Forelimb muscle (tissue), 1 donor: ENCODE results near the gene OAS3. TPM values are rescaled to one million over a fixed set of nuclear protein-coding genes. Genes with fewer than 3 reads are reported as not detected.
"Not testable (repeated sequence)": the region's sequence is repeated elsewhere in the genome, so short reads cannot be mapped to it uniquely, and the experiment has no call there.

Experiments
- DNase-seq: peaks from one replicate; pipeline ENCODE4 v3.0.0-alpha.2; 2013; ENCODE audit warnings: low read depth
- polyA plus RNA-seq: library from polyadenylated mRNA; unstranded; fragments of 120-200 nt; gene quantifications from one replicate; pipeline ENCODE4 v1.2.1, GENCODE V29; 2013; ENCODE audit not compliant: insufficient read length

Gene OAS3
- polyA plus RNA-seq, result 5.1 TPM

DNA sequence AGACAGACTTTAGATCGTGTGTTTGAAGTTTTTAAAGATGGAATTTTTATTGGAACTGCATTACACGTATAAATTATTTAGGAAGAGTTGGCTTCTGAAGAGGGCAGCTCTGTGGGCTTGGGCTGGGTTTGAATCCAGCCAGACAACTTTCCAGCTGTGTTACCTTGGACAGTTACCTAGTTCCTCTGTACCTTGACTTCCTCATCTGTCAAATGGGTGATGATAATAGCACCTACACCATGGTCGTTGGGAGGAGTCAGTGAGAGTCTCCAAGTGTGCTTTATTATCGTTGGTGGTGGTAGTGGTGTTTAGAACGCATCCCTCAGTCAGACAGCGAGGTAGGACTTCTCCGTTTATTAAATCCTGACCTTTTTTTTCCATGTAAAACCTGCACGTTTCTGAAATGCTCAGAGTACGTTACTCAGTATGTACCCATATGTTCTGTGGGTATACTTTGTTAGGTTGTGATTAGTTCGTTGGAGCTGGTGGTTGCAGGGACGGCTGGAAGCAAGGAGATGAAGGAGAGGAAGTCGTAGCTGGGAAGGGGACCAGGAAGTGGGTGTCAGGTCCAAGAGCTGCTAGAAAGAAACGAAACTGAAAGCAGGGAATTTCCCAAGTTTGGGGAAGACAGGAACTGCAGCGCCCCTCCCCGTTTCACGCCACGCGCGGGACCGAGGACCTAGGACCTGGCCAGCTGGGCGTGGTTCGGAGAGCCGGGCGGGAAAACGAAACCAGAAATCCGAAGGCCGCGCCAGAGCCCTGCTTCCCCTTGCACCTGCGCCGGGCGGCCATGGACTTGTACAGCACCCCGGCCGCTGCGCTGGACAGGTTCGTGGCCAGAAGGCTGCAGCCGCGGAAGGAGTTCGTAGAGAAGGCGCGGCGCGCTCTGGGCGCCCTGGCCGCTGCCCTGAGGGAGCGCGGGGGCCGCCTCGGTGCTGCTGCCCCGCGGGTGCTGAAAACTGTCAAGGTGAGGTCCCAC, at the start of gene OAS3:
OAS3 (plus strand) TSS at position 734 of the 979 bp plus-strand sequence; CDS start at position 791, 57 bp downstream.
- peak; percentile 82 for DNase-seq

DNA sequence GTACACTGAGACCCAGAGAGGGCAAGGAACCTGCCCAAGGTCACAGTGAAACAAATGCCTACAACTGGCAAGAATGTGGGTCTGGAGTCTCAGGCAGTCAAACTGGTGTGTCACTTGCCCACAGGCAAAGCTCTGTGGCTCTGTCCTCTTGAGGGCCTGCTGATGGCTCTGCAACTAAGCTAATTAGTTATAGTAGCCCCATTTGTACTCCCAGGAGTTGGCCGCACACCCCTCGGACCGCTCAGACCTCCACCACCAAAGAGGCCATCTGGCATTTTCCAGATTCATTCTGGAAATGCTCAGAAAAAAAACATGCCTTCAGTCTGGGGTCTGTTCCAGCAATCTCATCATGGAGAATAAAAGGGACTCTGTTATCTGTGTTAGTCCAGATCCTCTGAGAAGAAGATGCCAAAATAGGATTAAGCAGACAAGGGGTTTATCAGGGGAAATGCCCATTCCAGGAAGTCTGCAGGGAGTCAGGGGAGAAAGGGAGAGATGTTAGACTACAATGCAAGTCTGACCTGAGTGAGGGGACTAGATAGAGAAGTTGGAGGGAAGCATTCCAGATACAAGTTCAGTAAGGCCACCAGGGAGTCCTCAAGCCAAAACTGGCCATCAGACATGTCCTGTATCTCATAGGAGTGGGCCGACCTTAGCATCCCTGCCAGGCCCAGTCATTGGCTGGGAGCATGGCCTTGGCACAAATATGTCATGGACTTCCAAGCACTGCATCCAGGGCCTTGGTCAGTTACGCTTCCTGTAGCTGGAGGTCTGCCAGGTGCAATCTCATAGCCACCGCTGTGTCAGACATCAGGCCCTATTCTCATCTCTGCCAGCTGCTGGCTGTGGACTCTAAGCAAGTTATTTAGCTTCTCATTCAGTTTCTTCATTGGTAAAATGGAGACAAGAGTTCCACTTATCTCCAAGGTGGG, 46.9 kb upstream of the OAS3 start:
- no peak for DNase-seq

DNA sequence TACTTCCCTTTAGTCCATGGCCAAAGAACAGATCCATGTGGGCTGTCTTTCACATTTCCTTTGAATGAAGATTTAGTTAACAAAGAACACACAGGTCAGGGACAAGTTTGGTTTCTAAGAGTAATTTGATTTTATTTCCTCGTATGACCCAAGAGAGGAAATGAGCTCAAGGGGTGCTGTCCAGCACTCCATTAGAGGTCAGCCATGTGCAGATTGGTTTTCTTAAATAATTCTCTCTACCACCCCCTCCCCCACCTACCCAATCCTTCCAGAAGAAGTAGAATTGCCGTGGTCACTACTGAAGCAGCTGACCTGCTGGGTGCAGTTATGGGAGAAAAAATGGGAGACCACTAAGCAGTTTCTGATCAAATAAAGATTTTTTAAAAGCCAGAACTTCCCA, 45.4 kb upstream of the OAS3 start:
- DNase-seq, result no peak

- DNase-seq, result no peak
Observed at GRCh38 chr12:112894128-112894527, 44.1 kb upstream of the OAS3 start.

GRCh38 chr12:112898380-112898779, 39.9 kb upstream of the OAS3 start:
- DNase-seq, result no peak

GRCh38 chr12:112900298-112901145, 37.8 kb upstream of the OAS3 start:
- no peak for DNase-seq

DNA sequence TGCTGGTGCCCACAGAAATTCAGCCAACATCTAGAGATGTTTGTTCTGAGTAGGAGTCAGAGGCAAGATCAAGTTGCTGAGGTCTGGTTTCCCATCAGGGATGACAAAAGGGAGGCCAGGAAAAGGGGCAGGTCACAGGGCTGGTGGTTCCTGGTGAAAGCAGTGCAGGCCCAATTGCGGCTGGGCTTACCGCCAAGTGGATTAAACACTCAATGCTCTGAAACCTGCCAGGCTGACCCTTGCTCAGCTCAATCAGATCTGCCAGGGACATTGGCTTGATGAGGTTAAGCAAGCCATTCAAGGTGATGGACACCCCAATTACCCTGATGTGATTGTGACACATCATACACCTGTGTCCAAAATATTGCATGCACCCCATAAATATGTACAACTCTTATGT, 37.0 kb upstream of the OAS3 start:
- no peak for DNase-seq

GRCh38 chr12:112904571-112904970, 33.7 kb upstream of the OAS3 start:
- no peak for DNase-seq

DNA sequence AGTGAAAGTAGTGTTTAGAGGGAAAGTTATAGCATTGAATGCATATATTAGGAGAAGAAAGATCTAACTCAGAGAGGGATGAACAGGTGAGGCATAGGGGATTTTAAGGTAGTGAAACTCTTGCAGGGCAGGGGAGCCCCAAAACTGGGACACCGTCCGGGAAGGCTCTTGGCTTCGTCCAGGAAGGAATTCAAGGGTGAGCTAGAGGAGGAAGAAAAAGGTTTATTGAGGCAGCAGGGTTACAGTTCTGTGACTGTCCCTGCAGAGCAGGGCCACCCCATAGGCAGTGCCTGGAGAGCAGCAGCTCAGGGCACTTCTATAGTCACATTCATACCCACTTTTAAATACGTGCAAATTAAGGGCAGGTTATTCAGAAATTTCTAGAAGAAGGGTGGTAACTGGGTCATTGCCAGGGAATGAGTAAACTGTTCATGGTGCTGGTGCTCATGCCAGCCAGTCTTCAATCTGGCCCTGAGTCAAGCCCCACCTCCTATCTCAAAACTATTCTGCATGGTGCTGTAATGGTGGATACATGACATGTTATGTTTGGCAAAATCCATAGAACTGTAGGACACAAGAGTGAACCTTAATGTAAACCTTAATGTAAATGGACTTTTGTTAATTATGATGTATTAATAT, 32.7 kb upstream of the OAS3 start:
- no peak for DNase-seq

DNA sequence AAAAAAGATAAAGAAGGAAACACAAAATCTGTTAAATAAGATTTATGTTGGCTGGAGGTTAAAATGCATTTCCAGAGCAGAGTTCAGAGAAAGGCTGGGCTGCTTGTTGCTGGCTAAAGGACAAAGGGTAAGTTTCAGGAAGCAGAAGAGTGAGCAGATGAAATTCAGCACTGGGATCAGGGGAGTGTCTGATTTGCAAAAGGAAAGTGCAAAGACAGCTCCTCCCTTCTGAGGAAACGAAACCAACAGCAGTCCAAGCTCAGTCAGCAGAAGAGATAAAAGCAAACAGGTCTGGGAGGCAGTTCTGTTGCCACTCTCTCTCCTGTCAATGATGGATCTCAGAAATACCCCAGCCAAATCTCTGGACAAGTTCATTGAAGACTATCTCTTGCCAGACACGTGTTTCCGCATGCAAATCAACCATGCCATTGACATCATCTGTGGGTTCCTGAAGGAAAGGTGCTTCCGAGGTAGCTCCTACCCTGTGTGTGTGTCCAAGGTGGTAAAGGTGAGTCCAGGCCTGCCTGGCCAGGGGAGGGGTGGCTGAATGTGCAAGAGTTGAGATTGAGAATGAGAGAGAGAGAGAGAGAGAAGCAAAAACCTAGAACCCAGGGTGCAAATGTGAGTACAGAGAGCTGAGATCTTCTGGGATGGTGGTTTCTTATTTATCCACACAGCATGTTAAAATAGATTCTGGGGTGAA, 31.4 kb upstream of the OAS3 start, which contains the start of gene OAS1:
OAS1 (plus strand) TSS at position 251 of the 703 bp plus-strand sequence; CDS start at position 329, 78 bp downstream.
- no peak for DNase-seq

DNA sequence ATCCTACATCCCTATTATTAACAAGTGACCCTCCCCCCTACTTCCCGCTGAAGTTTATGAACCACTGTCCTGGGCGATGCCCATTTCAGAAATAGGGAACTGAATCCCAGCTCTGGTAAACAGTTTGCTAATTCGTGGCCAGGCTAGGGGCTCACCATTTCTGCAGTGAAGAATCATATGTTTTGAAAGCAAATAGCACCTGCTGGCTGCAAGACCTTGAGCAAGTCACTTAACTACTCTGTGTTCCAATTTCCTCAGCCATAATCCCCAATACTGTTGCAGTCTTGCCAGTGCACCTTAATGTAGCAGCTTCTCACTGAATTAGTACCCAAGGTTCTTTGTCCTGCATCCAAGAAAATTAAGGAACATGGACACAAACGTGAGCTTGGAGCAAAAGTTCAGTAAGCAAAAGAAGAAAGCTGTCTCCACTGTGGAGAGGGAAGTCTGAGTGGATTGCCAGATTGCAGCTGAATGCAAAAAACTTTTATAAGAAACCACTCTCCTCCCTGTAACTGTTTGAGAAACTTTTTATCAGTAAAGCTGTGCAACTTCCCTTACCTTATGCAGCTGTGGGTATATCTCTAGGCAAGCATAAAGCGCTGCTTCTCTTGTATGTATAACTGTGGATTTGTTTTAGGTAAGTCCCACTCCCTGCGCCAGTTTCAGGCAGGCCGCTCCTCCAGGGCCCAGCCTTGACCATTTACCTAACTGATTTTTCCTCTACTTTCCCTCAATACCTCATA, 30.7 kb upstream of the OAS3 start:
- DNase-seq, result no peak

DNA sequence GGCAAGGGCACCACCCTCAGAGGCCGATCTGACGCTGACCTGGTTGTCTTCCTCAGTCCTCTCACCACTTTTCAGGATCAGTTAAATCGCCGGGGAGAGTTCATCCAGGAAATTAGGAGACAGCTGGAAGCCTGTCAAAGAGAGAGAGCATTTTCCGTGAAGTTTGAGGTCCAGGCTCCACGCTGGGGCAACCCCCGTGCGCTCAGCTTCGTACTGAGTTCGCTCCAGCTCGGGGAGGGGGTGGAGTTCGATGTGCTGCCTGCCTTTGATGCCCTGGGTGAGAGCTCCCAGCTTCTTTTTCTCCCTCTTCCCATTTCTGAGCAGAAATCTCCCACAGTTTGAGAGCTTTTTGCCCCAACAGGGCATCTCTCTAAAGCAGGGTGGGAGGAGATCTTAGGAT, 29.7 kb upstream of the OAS3 start:
- no peak for DNase-seq

DNA sequence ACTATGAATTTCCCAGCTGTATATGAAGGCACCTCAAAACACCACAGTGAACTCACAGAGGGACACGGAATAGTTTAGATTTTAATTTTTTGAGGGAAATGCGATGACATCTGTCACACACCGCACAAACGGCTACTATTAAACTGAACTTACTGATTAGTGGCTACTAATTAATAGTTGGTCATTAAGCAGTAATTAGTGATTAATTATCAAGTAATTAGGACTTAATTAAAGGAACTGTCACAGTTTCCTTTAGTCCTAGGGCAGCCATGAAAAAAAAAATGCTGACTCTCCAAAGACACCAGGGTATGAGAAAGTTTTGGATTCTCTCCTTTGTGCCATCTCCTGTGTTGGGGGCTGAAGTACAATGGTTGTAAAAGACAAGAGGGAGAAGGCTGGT, 28.6 kb upstream of the OAS3 start:
- DNase-seq, result no peak

GRCh38 chr12:112913038-112913688, 25.1 kb upstream of the OAS3 start:
- DNase-seq, result no peak

GRCh38 chr12:112913888-112914287, 24.4 kb upstream of the OAS3 start:
- not testable (repeated sequence) for DNase-seq

DNA sequence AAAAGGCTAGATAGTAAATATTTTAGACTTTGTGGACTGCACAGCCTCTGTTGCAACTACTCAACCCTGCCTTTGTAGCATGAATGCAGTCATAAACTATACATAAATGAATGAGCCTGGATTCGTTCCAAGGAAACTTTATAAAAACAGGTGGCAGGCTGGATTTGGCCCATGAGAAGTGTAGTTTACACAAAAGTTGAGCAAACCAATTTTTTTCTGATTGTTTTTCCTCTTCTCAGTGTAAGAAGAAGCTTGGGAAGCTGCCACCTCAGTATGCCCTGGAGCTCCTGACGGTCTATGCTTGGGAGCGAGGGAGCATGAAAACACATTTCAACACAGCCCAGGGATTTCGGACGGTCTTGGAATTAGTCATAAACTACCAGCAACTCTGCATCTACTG, 22.0 kb upstream of the OAS3 start:
- no peak for DNase-seq

GRCh38 chr12:112919121-112919520, 19.2 kb upstream of the OAS3 start:
- DNase-seq, result no peak

GRCh38 chr12:112924986-112925385, 13.3 kb upstream of the OAS3 start:
- no peak for DNase-seq
